ENCODE measurements around the gene LAG3.

DNA sequence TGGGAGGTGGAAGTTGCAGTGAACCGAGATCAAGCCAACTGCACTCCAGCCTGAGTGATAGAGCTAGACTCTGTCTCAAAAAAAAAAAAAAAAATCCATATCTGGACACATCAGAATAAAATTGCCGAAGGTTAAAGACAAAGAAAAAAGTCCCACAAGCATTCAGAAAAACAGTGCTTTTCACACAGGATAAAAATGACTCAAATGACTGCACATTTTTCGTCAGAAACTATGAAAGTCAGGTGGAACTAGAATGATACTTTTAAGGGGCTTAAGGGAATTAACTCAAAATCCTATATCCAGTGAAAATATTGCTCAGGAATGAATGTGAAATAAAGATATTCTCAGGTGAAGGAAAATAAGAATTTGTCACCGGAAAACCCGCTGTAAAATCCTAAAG, 35.6 kb upstream of the LAG3 start:
- no peak for TF ChIP-seq POLR2AphosphoS5 (IDR thresholded peaks at IDR 0.05; ENCODE audit: low read depth, low read length)
- TF ChIP-seq, protein P1, sequence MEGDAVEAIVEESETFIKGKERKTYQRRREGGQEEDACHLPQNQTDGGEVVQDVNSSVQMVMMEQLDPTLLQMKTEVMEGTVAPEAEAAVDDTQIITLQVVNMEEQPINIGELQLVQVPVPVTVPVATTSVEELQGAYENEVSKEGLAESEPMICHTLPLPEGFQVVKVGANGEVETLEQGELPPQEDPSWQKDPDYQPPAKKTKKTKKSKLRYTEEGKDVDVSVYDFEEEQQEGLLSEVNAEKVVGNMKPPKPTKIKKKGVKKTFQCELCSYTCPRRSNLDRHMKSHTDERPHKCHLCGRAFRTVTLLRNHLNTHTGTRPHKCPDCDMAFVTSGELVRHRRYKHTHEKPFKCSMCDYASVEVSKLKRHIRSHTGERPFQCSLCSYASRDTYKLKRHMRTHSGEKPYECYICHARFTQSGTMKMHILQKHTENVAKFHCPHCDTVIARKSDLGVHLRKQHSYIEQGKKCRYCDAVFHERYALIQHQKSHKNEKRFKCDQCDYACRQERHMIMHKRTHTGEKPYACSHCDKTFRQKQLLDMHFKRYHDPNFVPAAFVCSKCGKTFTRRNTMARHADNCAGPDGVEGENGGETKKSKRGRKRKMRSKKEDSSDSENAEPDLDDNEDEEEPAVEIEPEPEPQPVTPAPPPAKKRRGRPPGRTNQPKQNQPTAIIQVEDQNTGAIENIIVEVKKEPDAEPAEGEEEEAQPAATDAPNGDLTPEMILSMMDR (IDR thresholded peaks at IDR 0.05 in 2 of 3, conservative IDR thresholded peaks at IDR 0.05 in 1 of 3; ENCODE audit: borderline replicate concordance in 1 of 3, insufficient read depth in 1 of 3, low read depth in 2 of 3, low read length in 2 of 3) = no peak
- no peak for TF ChIP-seq FOSL1 (IDR thresholded peaks at IDR 0.05; ENCODE audit: low read depth)
- TF ChIP-seq ELF1 (IDR thresholded peaks at IDR 0.05; ENCODE audit: borderline replicate concordance, low read depth) = no peak
- no peak for TF ChIP-seq EZH2 (IDR thresholded peaks at IDR 0.05)
- no peak for TF ChIP-seq SIN3A (IDR thresholded peaks at IDR 0.05; ENCODE audit: low read depth)
- no peak for TF ChIP-seq YY1 (IDR thresholded peaks at IDR 0.05; ENCODE audit: extremely low read depth, insufficient replicate concordance, low read depth, low read length)

All from HCT116 (cell line).